KBM-7 (cell line): ENCODE data around the gene GPR65.

Experiments used
- DNase-seq: peaks from one replicate; pipeline ENCODE4 v3.0.0-alpha.2; 2015
- in situ Hi-C: fragments of 300-500 bp; cut with MboI; formaldehyde crosslinking; loops from 2 replicates; pipeline ENCODE4 v1.14.3; 2020; ENCODE audit warnings: low sequenced_read_pairs, low pct_unique_long_range_greater_than_20kb, mixed read lengths

Gene GPR65, protein sequence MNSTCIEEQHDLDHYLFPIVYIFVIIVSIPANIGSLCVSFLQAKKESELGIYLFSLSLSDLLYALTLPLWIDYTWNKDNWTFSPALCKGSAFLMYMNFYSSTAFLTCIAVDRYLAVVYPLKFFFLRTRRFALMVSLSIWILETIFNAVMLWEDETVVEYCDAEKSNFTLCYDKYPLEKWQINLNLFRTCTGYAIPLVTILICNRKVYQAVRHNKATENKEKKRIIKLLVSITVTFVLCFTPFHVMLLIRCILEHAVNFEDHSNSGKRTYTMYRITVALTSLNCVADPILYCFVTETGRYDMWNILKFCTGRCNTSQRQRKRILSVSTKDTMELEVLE

DNA sequence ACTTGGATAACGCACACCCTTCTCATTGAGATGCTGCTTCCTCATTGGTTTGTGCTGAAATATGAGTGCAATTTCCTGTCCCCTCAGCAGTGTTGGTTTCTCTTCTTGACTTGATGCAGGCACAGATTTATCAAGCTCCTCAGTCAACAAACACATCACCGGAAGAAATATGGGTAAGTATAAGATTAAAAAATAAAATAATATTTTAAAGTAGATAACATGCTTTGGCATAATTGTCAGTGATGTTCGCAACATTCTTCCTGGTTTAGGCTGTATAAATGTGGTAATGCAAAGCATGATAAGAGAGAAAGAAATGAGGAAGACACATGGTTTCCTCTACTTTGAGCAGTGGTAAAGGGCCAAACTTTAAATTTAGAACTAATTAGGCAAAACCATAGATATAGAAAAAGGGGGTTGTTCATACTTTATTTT is at the start of gene GPR65:
Gene GPR65 (plus strand): TSS at position 86 of the 432 bp plus-strand sequence. CDS start 5,713 bp downstream, outside the sequence.
- in situ Hi-C loops = no loop called here
- DNase-seq = peak; percentile 70

- DNase-seq = peak; percentile 13
- in situ Hi-C loops = no loop called here
Measured at GRCh38 chr14:87955501-87955900, 49.4 kb upstream of the GPR65 start.

GRCh38 chr14:87960013-87960787 is 44.7 kb upstream of the GPR65 start:
- in situ Hi-C loops = no loop called here
- DNase-seq = no peak

- DNase-seq = no peak
- in situ Hi-C loops = no loop called here
Measured at GRCh38 chr14:87961246-87961645, 43.7 kb upstream of the GPR65 start.

DNA sequence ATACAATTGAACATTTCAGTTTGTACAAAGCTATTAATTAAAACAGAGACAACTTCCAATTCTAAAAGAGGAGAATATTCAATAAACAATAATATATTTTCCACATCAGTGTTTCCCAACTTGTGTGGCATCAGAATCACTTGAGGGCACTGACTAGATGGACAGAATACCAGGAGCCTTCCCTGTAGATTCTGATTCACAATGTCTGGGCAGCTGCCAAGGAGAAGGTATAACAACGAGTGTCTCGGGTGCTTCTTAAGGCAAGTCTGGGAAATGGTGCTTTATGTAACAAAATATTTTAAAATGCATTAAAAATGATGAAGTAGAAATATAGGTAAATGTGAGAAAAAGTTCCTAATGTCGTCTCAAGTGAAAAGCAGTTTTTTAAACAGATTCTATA is 38.1 kb upstream of the GPR65 start:
- in situ Hi-C loops = no loop called here
- no peak for DNase-seq

GRCh38 chr14:87967496-87967895 is 37.4 kb upstream of the GPR65 start:
- no peak for DNase-seq
- in situ Hi-C loops = no loop called here

GRCh38 chr14:87971010-87971409 is 33.9 kb upstream of the GPR65 start:
- in situ Hi-C loops = no loop called here

DNA sequence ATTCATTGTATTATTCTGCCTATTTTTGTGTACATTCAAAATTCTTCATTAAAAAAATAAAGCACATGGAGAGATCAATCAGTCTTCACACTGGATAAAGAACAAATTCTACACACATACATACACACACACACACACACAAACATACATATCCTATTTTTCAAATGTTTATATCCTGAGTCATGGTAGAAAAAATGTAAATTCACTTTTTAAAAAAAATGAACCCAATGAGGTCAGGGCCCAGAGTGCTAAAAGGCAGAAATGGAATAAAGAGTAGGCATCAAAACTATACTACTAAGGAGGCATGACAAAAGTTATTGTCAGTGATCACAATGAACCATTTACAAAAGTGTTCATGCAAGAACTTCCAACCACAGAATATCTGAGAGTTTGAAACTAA is 29.3 kb upstream of the GPR65 start:
- in situ Hi-C loops = no loop called here
- no peak for DNase-seq

More at GRCh38 chr14:87971010-87971409, 33.9 kb upstream of the GPR65 start:
- no peak for DNase-seq

GRCh38 chr14:87979689-87980088 is 25.2 kb upstream of the GPR65 start:
- in situ Hi-C loops = no loop called here
- no peak for DNase-seq

DNA sequence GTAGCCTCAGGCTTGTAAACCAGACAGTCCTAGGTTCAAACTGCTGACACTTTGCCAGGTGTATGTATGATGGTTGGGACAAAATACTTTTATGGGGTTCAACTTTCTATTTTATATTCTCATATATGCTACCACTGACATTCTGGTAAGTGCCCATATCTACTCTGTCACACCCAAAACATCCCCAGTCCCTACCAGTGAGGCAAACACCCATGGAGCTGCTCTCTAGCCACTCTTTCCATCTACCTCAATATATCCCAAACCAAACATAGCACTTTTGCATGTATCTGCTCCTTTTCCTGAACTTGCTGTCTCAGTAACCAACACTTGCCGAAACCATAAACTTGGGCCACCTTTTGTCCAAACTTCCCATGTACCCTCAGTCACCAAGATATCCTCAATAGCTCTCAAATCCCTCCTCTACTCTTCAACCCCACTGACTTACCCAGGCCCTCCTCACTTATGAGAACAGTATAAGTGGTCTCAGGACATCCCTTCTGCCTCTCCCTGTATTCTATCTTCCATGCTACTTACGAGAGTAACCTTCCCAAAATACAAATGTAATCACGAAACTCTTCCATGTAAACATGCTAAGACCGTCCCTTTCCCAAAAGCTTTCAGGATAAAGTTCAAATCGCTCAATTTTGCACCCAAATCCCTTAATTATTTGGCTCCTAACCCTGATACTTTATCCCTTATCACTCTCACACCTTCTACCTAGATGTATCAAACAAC is 15.5 kb upstream of the GPR65 start:
- no peak for DNase-seq
- in situ Hi-C loops = no loop called here

DNA sequence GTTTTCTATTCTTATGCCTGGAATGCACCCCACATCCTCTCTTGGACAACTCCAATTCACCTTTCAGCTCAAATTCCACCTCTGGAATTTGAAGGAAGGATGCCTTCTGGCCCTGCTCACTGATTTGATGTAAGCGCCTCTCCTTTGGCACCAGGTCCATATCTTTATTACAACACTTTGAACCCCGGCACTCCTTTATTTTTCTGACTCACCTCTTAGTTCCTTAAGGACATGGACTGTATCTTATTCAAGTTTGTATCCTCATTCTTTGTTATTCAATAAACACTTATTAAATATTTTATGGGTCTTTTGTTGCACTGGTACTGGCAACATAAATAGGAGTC is 15.0 kb upstream of the GPR65 start:
- no peak for DNase-seq
- in situ Hi-C loops = no loop called here

GRCh38 chr14:87990682-87991081 is 14.3 kb upstream of the GPR65 start:
- DNase-seq = no peak
- in situ Hi-C loops = no loop called here

GRCh38 chr14:87992346-87992717 is 12.6 kb upstream of the GPR65 start:
- in situ Hi-C loops = no loop called here
- DNase-seq = no peak

DNA sequence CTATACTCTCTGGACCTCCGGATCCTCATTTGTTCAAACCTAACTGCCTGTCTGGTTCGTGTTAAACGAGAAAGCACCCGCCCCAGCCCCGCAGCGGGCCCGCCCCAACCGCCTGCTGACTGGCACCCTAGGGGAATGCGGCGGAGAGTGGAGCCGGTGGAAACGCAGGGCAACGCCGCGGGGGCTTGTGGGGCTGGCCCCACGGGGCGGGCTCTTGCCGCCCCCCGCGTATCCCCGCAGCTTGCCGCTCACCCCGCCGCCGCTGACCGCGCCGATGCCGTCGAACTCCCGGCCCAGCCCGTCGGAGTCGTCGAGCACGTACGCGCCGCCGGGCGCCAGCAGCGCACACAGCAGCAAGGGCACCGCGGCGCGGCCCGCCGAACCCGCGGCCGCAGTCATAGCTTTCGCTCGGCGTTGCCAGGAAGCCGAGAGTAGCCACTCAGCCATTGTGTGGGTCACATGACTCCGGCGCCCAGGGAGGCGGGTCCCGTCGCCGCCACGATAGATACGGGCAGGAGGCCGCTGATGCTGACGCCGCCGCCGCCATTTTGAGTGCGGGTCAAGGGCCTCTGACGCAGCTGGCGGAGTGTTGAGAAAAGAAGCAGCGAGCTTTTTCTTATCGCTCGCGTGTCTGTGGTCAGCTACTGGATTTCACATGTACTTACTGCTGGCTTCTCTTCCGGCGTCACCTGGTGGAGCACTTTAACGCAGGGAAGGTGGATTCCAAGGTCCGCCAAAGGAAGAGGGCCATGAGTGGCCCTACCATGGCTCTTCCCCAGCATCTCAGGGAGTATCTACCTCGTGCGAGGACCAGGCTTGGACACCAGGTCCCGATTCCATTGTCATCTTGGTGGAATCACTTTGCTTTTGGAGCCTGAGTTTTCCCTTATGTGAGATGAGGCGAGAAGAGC is 12.0 kb upstream of the GPR65 start, which contains the start of gene GALC:
Gene GALC (minus strand): TSS at position 465 of the 911 bp plus-strand sequence. CDS start 18 bp downstream, at position 447.
- DNase-seq = no peak
- in situ Hi-C loops = no loop called here

GRCh38 chr14:87994974-87995373 is 10.0 kb upstream of the GPR65 start:
- DNase-seq = no peak
- in situ Hi-C loops = no loop called here

DNA sequence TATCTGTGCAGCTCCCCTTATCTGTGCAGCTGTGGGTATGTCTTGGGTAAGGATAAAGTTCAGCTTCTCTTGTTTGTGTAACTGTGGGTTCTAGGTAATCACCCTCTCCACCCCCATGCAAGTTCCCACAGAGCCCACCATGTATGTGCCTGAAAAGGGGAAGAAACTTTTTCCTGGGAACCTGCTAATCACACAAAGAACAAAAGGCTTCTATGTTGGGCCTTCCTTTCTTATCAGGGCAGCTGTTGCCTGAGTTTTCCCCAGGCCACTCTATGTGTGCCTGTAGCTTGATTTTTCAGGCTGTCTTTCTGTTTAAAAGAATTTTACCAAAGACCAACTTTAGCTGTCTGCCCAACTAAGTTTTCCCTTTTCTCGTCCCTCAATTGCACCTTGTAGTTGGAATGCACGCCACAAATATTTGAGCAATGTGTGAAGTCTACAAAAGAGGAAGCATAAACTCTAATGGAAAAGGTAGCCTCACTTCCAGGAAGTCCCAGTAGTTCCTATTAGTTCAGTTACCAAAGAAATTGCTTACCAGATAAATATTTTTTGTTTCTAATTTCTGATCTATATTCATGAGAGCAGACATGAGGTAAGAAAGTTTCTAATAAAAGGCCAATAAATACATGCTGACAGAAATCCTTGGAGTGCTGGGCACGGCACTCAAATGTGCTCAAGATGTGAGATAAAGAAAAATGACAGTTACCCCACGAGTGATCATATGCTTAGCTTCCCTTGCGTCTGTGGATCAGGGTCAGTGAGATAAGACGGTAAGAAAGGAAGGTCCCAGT is 9.2 kb upstream of the GPR65 start:
- in situ Hi-C loops = no loop called here
- DNase-seq = peak; percentile 52

- DNase-seq = no peak
- in situ Hi-C loops = no loop called here
Measured at GRCh38 chr14:87996291-87996592, 8.7 kb upstream of the GPR65 start.

- no peak for DNase-seq
- in situ Hi-C loops = no loop called here
Measured at GRCh38 chr14:87998482-87998881, 6.5 kb upstream of the GPR65 start.
